ENCODE measurements around the gene LRRK1. TPM values are rescaled to one million over a fixed set of nuclear protein-coding genes. Genes with fewer than 3 reads are reported as not detected.
"Not testable (repeated sequence)": the region's sequence is repeated elsewhere in the genome, so short reads cannot be mapped to it uniquely, and the experiment has no call there.

LRRK1 gene
- total RNA-seq, 1 experiment from 2014 or later = 7.0 TPM

- no peaks in the 10 kb centered on the region for H3K79me2 ChIP-seq (ENCODE audit: low read length)
- no peaks in the 10 kb centered on the region for H3K9me3 ChIP-seq (ENCODE audit: low read length)
- peak; percentile 55 for DNase-seq
- H4K20me1 ChIP-seq (ENCODE audit: low read length) = no peaks in the 10 kb centered on the region
- intact Hi-C loops (cut with micrococcal nuclease) = no loop called here
- no peak overlapping the region for H3K4me3 ChIP-seq (ENCODE audit: low read length)
- TF ChIP-seq CTCF (conservative IDR thresholded peaks at IDR 0.05; ENCODE audit: low read depth, low read length) = no peak
- no peak for TF ChIP-seq EZH2phosphoT487 (IDR thresholded peaks at IDR 0.05; ENCODE audit: borderline replicate concordance, low read length)
- TF ChIP-seq EZH2 (IDR thresholded peaks at IDR 0.05; ENCODE audit: low read length, unreplicated experiment) = no peak
- CTCF ChIA-PET = no interaction called here
- peaks cover 13% of the 10 kb centered on the region for H3K4me1 ChIP-seq (ENCODE audit: insufficient read depth, low read length)
- no peaks in the 10 kb centered on the region for H3K9me2 ChIP-seq (replicated peaks; ENCODE audit: low read length)
- H3K36me3 ChIP-seq (ENCODE audit: low read depth, low read length) = no peaks in the 10 kb centered on the region
- H2AFZ ChIP-seq (ENCODE audit: low read length) = peak overlapping the region; percentile 24; the same call in 1 of the 2 replicates
- BruUV-seq (replicated peaks) = no TSS peak
- peak overlapping the region; percentile 23 for H3K4me2 ChIP-seq (ENCODE audit: low read length)
- H3K9ac ChIP-seq (ENCODE audit: low read length) = 0 out of 2 replicates have a peak overlapping the region, but pooled peaks have one; percentile 16
- H3K27me3 ChIP-seq (ENCODE audit: low read length) = no peaks in the 10 kb centered on the region
- POLR2A ChIA-PET (ENCODE audit: unreplicated experiment) = no interaction called here
- H3K27ac ChIP-seq (ENCODE audit: low read length) = peak overlapping the region; percentile 53
- ATAC-seq = peak; percentile 62
- H3F3A ChIP-seq (ENCODE audit: low read length, unreplicated experiment) = no peaks in the 10 kb centered on the region
Measured at GRCh38 chr15:101070502-101071273, 151.5 kb downstream of the LRRK1 start.

DNA sequence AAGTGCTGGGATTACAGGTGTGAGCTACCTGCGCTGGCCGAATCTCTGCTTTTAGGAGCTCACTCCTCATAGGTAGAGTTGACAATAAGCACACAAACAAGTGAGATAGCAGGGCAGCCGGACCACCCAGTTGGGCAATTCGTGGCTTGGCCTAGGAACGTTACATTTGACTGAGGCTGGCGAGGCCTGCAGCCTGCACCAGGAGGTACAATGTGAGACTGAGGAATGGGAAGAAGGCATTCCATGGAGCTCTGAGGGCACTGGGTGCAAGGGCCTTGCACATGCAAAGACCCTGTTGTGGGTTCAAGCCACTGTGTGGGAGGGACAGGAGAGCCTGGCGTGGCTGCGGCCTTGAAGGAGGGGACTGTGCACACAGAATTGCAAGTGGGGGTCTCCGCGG lies 152.5 kb downstream of the LRRK1 start:
- Histone ChIP-seq H3K27me3 (ENCODE audit: low read length) (no peaks in the 10 kb centered on the region), H3K36me3 (ENCODE audit: low read depth, low read length) (no peaks in the 10 kb centered on the region), H3K79me2 (ENCODE audit: low read length) (no peaks in the 10 kb centered on the region), H3K9me3 (ENCODE audit: low read length) (no peaks in the 10 kb centered on the region), H3K4me1 (ENCODE audit: insufficient read depth, low read length) (peaks cover 13% of the 10 kb centered on the region), H3K4me2 (ENCODE audit: low read length) (no peak overlapping the region), H3K9me2 (replicated peaks; ENCODE audit: low read length) (no peaks in the 10 kb centered on the region), H4K20me1 (ENCODE audit: low read length) (no peaks in the 10 kb centered on the region), H2AFZ (ENCODE audit: low read length) (no peak overlapping the region), H3F3A (ENCODE audit: low read length, unreplicated experiment) (no peaks in the 10 kb centered on the region), H3K4me3 (ENCODE audit: low read length) (no peak overlapping the region), H3K27ac (ENCODE audit: low read length) (no peak overlapping the region), H3K9ac (ENCODE audit: low read length) (no peak overlapping the region)
- CTCF ChIA-PET = no interaction called here
- no peak for DNase-seq
- no peak for ATAC-seq
- POLR2A ChIA-PET (ENCODE audit: unreplicated experiment) = no interaction called here
- intact Hi-C loops (cut with micrococcal nuclease) = no loop called here
- TF ChIP-seq CTCF (conservative IDR thresholded peaks at IDR 0.05; ENCODE audit: low read depth, low read length) (no peak), EZH2 (IDR thresholded peaks at IDR 0.05; ENCODE audit: low read length, unreplicated experiment) (no peak), EZH2phosphoT487 (IDR thresholded peaks at IDR 0.05; ENCODE audit: borderline replicate concordance, low read length) (no peak)
- BruUV-seq (replicated peaks) = no TSS peak

DNA sequence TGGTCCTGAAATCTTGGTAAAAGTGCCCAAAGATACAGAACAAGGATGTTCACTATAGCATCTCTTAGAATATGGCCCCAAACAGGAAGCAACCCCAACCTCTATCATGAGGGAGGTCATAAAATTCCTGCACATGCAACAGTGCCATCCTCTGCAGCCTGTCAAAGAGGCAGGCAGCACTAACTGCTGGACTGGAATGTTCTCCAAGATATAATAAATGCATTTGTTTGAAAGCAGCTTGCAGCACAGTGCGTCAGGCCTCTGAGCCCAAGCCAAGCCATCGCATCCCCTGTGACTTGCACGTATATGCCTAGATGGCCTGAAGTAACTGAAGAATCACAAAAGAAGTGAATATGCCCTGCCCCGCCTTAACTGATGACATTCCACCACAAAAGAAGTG lies 153.1 kb downstream of the LRRK1 start:
- H3K36me3 ChIP-seq (ENCODE audit: low read depth, low read length); POLR2A ChIA-PET (ENCODE audit: unreplicated experiment); H3K79me2 ChIP-seq (ENCODE audit: low read length); H4K20me1 ChIP-seq (ENCODE audit: low read length); H3K9me3 ChIP-seq (ENCODE audit: low read length); BruUV-seq (replicated peaks); H3K9me2 ChIP-seq (replicated peaks; ENCODE audit: low read length); H3K27me3 ChIP-seq (ENCODE audit: low read length); CTCF ChIA-PET; DNase-seq; H2AFZ ChIP-seq (ENCODE audit: low read length); H3K9ac ChIP-seq (ENCODE audit: low read length); H3K27ac ChIP-seq (ENCODE audit: low read length); H3K4me2 ChIP-seq (ENCODE audit: low read length); H3K4me3 ChIP-seq (ENCODE audit: low read length); intact Hi-C loops (cut with micrococcal nuclease); H3F3A ChIP-seq (ENCODE audit: low read length, unreplicated experiment); ATAC-seq: not testable (repeated sequence)
- H3K4me1 ChIP-seq (ENCODE audit: insufficient read depth, low read length) = peaks cover 13% of the 10 kb centered on the region

DNA sequence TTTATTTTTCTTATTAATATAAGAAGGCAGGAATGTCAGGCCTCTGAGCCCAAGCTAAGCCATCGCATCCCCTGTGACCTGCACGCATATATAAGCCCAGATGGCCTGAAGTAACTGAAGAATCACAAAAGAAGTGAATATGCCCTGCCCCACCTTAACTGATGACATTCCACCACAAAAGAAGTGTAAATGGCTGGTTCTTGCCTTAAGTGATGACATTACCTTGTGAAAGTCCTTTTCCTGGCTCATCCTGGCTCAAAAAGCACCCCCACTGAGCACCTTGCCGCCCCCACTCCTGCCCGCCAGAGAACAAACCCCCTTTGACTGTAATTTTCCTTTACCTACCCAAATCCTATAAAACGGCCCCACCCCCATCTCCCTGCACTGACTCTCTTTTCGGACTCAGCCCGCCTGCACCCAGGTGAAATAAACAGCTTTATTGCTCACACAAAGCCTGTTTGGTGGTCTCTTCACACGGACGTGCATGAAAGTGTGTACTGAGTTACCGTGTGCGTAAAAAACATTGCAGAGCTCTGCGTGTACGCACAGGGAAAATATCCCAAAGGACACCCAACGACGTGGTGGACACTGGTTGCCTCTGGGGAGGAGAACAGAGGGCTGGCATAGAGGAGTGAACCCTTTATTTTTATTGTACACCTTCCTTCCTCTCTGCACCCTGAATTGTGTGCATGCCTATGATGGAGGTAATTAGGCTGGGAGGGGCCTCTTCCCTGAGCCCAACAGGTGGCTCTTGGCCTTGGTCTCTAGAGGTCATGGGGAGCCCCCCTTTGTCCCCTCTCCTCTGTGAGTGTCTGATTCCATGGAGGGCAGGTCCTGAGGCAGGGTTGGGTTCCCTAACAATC lies 158.9 kb downstream of the LRRK1 start:
- H3K27ac ChIP-seq (ENCODE audit: low read length); intact Hi-C loops (cut with micrococcal nuclease); H3K9ac ChIP-seq (ENCODE audit: low read length); H2AFZ ChIP-seq (ENCODE audit: low read length); H3K4me1 ChIP-seq (ENCODE audit: insufficient read depth, low read length); H3K4me3 ChIP-seq (ENCODE audit: low read length); POLR2A ChIA-PET (ENCODE audit: unreplicated experiment); ATAC-seq; H3K4me2 ChIP-seq (ENCODE audit: low read length); BruUV-seq (replicated peaks); H3K9me3 ChIP-seq (ENCODE audit: low read length); CTCF ChIA-PET; DNase-seq; H3K79me2 ChIP-seq (ENCODE audit: low read length); H3K36me3 ChIP-seq (ENCODE audit: low read depth, low read length); H3F3A ChIP-seq (ENCODE audit: low read length, unreplicated experiment); H3K9me2 ChIP-seq (replicated peaks; ENCODE audit: low read length); H4K20me1 ChIP-seq (ENCODE audit: low read length); H3K27me3 ChIP-seq (ENCODE audit: low read length): not testable (repeated sequence)
